ENCODE measurements around the gene ISYNA1. TPM values are rescaled to one million over a fixed set of nuclear protein-coding genes. Genes with fewer than 3 reads are reported as not detected.

Gene ISYNA1
- total RNA-seq, 1 donor from 2014 or later = 50.9 TPM

DNA sequence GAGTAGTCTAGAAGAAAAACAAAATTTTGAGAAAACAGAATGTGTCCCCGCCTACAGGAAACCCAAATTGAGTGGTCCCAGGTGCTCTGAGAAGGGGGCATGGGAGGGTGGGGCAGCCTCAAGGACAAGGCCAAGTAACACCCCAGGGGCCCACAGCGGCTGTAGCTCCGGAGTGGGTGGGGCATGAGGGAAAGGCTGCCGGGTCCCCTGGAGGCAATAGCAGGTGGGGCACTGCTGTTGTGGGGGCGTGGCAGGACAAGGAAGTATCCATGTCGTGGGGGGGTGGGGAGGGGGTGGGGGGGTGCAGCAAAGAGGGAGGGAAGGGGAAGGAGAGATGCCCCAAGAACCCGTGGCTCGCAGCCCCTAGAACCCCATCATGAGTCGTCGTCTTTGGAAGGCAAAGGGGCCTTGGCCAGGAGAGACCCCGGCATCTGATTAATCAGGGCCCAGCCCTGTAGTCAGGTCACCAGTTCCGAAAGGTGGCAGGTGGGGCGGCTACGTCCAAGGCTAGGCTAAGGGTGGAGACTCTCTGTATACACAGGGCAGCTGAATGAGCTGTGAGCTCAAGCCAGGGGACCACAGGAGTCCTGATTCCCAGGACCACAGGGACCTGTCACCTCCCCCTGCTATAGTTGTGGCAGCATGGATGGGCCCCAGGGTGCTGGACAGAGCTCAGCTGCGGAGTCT, 7.5 kb upstream of the ISYNA1 start:
- DNase-seq (ENCODE audit: extremely low read depth, low read depth, low spot score) = no peak

DNA sequence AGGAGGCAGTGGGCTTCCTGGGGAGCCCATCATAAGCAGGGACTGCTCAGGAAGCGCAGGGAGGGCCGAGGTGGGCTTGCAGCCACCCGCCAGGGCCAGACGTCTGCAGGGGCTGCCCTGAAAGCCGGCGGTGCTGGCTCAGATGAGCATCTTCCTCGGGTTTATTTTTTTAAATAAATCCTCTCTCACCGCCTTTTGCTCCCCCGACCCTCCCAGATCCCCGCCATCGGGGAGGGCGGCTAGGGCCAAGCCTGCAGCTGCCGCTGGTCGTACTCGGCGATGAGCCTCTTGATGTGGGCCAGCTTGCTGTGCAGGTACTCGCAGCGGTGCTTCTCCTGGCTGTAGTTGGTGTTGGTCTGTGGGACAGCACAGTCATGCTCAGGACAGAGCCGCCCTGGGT, 6.6 kb upstream of the ISYNA1 start:
- DNase-seq (ENCODE audit: extremely low read depth, low read depth, low spot score) = no peak

DNA sequence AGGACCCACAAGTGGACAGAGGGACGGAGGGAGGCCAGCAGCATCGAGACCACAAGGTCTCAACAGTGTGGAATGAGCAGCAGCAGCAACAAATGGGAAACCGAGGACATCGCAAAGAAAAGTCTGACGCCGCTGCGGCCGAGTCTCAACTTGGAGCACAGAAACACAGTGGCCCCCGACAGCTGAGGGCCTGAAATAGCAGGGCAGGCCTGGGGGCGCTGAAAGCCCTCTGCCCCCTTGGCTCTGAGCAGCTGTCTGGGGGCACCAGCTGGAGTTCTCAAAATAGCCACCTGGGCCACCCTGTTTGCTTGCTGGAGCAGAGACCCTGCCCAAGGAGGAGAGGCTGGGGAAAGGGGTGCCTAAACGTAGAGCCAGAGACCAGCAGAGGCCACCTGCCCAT, 5.9 kb upstream of the ISYNA1 start:
- no peak for DNase-seq (ENCODE audit: extremely low read depth, low read depth, low spot score)

DNA sequence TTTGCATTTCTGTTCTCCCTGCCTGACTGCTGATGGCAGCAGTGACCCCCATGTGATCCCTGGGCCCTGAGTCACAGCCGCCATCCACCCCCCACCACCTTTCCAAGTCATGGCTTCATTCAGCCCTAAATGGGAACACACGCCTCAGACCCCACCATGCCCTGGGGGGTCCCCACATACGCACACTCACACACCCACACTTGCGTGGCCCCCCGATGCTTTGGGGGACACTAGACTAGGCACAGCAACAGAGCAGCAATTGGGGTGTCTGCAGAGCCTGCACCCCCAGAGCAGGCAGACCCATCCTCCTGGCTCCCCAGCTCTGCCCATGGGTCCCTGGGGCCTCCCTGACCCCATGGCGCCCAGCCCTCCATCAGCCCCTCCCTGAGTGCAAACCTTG, 5.5 kb upstream of the ISYNA1 start:
- no peak for DNase-seq (ENCODE audit: extremely low read depth, low read depth, low spot score)

DNA sequence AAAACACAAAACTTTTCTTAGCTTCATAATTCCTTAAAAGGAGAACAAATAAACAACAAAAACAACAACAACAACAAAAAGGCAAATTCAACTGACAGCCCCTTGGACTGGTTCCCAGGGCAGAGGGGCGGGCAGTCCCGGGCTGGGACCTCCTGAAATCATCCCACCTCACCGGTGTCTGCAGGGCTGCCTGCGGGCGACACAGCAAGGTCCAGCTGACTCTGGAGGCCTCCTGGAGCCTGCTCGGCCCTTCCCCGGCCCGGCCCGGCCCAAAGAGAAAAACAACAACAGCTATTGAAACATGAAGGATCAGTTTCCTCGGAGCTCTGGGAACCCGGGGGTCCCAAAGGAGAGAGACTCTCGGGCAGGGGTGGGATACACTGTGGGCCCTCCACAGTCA, 5.0 kb upstream of the ISYNA1 start:
- no peak for DNase-seq (ENCODE audit: extremely low read depth, low read depth, low spot score)

DNA sequence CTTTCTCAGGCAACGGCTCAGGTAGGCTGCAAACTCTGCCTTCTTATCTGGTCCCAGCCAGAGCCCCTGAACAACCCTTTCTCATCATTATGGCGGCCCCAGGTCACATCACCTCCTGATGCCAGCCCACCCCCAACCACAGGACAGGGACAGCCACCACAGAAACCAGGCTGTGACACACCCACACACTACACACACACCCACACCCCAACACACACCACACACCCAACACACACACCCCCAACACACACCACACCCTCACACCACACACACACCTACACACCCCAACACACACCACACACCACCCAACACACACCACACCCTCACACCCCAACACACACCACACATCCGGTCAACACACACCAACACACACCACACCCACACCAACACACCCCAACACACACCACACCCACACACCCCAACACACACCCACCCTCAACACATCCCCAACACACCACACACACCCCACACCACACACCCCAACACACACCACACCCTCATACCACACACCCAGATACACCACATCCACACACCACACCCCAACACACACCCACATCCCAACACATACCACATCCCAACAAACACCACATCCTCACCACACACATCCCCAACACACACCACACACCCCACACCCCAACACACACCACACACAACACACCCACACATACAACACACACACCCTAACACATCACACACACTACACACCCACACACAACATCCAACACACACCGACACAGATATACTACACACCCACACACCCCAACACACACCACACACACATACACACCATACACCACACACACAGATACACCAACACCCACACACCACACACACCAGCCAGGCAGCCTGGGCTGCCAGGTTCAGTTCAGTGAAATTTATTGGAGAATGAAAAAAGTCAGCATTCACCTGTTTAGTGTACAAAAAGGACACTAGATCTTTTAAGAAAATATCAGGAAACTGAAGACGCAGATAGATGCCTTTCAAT, 4.2 kb upstream of the ISYNA1 start:
- no peak for DNase-seq (ENCODE audit: extremely low read depth, low read depth, low spot score)

DNA sequence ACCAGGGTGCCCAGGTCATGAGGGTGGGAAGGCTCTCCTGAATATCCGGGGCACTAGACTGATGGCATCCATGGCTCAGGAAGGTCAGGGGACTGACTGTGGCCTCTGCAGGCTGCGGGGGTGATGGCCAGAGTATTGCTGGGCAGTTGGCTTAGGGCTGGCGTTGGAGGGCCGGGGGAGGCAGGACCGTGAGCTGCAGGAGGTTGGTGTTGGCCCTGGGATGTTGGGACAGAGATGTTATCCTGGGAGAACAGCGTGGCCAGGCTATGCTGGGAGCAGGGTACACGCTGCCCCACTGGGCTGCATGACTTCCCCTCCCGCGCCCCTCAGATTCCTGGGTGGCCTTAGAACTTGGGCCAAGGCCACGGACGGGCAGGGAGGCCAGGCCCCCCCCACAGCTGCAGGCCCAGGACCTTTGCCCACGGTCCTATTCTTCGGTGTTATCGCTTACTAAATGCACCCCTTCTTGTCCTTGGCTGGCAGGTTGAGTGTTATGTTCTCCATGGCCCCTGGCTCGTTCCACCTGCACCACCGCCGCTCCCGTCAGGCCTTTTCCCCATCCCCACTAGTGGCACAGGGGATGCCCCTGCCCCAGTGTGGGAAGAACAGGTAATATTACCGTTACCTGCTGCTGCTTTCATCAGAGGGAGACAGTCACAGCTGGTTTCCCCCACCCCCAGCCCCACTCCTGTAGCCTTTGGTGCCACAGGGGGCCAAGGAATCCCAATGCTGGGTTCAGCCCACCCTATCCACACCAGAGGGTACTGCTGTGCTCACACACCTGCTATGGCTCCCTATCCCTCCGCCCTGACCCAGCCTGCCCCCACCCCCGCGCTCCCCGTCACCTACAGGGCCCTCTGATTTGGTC, 3.2 kb upstream of the ISYNA1 start:
- DNase-seq (ENCODE audit: extremely low read depth, low read depth, low spot score) = no peak

DNA sequence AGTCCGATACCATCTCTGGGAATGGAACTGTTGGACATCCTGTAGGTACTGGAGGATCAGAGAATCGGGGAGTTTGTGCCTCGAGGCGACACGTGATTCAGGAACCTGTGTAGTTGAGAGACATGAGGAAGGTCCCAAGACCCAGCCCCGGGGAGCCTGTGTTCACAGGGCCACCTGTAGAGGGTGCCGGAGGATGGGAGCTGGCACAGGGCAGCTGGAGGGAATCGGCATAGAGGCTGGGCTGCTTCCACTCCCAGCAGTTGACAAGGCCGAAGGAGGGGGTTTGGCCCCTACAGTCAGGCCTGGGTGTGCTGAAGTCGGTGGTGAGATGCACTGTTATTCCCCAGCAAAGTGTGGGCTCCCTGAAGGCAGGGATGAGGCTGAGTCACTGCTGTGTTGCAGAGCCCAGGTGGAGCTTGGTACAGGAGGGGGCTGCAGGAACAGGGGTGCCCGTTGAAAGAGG, 2.5 kb upstream of the ISYNA1 start:
- no peak for DNase-seq (ENCODE audit: extremely low read depth, low read depth, low spot score)

DNA sequence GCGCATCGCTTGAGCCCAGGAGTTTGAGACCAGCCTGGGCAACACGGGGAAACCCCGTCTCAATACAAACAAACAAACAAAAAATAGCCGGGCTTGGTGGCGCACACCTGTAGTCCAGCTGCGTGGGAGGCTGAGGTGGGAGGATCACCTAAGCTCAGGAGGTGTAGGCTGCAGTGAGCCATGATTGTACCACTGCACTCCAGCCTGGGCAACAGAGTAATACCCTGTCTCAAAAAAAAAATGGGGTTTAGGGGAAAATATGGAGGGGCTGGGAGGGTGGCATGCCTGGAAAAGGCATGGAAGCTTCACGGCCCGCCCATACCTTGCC, 1.9 kb upstream of the ISYNA1 start:
- no peak for DNase-seq (ENCODE audit: extremely low read depth, low read depth, low spot score)

DNA sequence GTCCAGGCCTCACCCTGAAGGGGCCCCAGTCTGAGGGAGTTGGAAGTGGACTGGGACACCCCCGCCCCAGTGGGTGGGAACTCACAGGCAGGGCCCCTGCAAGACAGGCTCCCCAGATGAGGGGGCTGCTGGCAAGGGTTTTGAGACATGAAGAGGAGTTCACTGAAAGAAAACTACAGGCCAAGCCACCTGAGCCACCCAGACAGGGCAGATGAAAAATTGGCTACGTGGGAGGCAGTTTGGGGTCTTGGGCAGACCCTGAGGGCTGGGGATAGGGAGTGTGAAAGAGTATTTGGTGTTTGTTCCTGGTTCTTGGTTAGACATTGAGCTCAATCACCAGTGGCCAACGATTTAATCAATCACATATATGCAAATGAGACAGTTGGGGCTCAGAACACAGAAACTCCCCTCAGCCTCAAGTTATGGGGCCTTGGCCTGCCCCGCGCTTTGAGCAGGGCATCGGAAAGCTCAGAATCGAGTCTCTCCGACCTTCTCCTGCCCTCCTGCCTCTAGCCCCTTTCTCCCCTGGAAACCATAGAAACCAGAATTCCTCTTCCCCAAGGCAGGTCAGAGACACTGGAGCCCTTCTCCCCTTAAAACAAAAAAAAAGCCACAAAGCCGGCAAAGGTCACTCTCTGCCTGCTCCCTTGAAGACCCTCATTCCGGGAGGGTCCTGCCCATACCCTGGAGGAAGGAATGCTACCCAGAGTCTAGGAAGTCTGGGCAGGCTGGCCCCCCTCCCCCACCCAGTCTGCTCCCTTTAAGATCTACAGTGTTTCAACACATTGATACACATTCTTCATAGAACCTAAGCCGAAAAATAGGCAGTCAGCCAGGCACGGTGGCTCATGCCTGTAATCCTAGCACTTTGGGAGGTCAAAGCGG, 1.3 kb upstream of the ISYNA1 start:
- no peak for DNase-seq (ENCODE audit: extremely low read depth, low read depth, low spot score)

DNA sequence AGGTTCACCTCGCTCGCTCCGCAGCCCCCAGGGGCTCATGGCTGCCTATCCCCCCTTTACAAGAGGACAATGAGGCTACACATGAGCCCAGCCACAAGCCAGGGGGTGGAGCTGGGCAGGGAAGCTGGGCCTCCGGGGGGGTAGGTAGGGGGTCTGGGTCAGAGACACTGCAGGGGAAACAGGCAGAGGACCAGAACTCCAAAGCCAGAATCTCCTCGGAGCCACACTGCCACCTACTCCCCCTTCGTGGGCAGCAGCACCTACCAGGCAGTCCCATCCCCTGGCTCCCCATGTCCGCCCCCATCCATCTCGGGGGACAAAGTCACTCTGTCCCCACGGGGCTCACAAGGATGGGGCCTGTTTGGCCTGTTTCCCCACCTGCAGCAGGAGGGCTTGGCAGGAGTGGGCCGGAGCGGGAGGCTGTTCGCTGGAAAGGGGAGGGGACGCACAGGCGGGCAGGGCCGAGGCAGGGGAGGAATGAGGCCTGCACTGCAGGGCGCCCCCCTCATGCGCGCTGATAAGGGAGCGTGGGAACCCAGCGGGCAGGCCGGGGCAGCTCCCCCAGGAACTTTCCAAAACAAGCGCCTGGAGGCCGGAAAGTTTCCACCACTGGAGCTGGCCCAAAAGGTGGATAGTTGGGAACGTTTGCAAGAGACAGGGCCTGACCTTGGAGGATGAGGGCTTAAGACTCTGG, 545 bp upstream of the ISYNA1 start:
- DNase-seq (ENCODE audit: extremely low read depth, low read depth, low spot score) = no peak

DNA sequence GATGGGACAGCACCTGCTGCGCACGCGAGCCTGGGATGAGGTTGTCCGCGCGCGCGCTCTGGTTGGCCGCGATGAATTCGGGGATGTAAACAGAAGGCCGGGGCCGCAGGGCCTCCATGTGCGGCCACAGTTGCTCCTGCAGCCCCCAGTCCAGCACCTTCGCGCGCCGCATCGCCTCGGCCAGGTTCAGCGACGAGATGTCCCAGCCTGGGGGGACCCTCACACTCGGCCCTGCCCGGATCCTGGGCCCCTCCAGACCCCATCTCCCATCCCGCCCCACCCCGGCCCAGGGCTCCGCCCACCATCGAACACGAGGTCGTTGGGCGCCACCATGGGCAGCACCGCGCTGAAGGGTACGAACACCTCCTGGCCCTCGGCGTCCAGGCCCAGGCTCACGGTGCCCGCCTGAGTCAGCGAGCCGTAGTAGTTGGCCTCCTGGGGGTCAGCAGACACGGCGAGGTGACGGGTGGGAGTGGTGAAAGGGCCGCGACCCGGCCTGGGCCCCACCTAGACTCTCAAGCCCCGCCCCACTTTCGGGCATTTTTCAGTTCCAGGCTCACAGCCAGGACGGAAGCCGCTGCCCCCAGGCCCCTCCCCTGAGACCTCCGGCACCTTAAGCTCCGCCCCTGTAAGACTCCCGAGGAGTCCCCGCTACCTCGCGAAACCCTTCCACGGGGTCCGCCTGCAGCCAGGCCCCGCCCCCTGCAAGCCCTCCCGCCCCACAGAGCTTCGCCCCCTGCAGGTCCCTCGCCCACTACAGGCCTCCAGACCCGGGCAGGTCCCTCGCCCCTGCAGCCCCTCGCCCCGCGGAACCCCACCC, 1.1 kb downstream of the ISYNA1 start:
- DNase-seq (ENCODE audit: extremely low read depth, low read depth, low spot score) = no peak

DNA sequence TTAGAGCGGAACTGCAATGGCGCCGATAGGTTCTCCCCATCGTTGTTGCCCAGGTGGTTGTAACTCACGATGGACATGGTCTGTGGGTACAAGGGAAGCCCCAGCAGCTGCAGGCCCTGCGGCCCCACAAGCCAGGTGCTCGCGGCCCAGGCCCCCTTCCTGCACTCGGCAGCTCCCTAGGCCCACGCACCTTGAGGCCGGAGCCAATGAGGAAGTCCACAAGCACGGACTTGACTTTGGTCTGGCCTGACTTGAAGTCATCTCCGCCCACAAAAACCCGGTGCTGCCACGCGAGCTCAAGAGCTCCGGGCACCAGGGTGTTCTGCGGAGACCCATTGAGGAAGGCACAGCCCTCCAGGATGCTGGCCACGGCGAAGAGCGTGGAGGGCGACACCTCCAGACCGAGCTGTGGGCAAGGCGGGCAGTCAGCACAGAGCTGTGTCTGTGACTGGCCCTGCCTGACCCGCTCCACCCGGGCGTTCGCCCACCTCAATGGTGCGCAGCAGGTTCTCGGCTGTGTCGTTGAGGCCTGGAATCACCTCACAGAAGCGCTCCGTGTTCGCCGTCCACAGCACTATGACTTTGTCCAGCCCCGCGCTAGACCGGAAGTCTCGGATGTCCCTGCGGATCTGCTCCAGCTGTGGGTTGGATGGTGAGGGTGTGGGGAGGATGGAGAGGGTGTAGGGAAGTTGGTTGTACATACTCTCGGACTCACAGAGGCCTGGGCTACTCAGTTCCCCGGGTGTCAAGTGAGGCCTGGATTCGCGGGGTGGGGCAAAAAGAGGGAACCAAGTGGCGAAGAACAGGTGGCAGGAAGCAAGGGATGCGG, 1.9 kb downstream of the ISYNA1 start:
- DNase-seq (ENCODE audit: extremely low read depth, low read depth, low spot score) = no peak

DNA sequence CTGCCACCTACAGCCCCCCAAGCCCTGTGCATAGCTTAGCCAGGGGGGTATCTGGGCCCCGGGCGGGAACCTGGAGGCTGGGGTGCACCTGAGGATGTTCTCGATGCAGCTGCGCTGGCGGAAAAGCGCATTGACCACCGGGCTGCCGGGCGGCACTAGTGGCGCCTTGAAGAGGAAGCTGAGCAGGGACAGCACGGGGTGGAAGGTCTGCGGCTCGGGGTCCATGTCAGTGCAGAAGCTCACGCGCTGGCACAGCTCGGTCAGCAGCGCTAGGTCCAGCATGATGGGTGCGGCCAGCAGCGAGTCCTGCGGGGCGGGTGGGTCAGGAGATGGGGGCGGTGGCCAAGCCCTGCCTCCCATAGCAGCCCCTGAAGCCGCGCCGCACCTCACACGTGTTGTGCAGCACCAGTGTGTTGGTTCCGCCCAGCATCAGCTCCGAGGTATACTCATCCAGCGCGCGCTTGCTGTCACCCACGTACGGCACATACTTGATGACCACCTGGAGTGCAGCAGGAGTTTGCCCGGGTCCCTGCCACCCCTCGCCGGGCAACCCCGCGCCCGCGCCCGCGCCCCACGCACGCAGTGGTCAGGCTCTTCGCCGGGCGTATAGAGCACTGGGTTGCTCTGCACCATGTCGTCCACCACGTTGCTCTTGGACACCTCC, 2.6 kb downstream of the ISYNA1 start:
- no peak for DNase-seq (ENCODE audit: extremely low read depth, low read depth, low spot score)

DNA sequence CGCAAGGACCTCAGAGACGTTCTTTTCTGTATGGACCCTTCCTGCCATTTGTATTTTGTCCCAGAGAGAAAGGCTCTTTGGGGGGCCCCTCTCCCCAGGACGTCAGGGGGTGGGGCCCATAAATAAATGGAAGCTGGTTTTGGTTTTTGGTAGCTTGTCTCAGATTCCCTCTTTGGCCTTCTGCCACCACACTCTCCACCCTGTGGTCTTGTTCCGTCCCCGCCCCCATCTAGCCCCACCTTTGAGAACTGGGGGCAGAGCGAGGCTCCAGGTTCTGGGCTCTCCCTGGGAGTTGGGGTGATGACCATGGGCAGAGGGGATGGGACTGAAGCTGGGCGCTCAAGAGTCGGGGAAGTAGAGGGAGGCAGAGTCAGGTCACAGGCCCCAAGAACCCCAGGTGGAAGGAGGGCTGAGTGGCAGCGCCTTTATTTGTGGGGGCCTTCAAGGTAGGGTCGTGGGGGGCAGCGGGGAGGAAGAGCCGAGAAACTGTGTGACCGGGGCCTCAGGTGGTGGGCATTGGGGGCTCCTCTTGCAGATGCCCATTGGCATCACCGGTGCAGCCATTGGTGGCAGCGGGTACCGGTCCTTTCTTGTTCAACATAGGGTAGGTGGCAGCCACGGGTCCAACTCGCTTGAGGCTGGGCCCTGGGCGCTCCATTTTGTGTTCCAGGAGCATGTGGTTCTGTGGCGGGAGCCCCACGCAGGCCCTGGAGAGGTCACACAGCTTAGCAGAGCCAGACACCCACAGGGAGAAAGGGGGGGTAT, 3.3 kb downstream of the ISYNA1 start:
- no peak for DNase-seq (ENCODE audit: extremely low read depth, low read depth, low spot score)

DNA sequence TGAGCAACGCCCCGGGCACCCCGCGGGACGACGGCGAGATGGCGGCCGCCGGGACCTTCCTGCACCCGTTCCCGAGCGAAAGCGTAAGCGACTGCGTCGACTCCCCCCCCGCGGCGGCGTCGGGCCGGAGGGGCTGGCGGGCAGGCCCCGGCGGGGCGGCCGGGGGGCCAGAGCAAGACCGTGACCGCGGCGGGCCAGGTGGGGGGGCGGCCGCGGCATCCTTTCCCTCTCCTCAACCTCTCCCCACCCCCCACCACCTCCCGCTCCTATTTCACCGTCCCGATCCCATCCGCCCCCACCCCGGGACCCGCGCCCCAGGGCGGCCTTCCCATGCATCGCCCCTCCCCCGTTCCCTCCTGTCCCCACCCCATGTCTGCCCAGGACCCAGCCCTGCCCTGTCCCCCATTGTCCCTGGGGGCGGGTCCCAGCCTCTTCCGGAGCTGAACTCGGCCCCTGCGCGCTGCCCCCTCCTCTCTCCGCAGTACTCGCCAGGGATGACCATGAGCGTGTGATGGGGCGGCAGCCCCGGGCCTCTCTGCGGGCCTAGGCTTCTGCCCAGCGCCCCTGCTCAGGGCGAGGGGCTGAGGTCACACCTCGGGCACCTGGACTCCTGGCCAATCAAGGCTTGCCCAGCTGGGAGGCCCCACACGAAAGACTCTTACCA, 4.1 kb downstream of the ISYNA1 start:
- DNase-seq (ENCODE audit: extremely low read depth, low read depth, low spot score) = no peak
